ENCODE data around the gene CENPO.

CENPO gene

GRCh38 chr2:24754985-24755705, 38.1 kb upstream of the CENPO start:
- in situ Hi-C loops (cut with HindIII; ENCODE audit: low sequenced_read_pairs), result no loop called here
- DNase-seq (ENCODE audit: low read depth, low spot score), result no peak
- H3K4me3 ChIP-seq (ENCODE audit: low read depth, low read length), result no peak overlapping the region
- TF ChIP-seq, protein P1, sequence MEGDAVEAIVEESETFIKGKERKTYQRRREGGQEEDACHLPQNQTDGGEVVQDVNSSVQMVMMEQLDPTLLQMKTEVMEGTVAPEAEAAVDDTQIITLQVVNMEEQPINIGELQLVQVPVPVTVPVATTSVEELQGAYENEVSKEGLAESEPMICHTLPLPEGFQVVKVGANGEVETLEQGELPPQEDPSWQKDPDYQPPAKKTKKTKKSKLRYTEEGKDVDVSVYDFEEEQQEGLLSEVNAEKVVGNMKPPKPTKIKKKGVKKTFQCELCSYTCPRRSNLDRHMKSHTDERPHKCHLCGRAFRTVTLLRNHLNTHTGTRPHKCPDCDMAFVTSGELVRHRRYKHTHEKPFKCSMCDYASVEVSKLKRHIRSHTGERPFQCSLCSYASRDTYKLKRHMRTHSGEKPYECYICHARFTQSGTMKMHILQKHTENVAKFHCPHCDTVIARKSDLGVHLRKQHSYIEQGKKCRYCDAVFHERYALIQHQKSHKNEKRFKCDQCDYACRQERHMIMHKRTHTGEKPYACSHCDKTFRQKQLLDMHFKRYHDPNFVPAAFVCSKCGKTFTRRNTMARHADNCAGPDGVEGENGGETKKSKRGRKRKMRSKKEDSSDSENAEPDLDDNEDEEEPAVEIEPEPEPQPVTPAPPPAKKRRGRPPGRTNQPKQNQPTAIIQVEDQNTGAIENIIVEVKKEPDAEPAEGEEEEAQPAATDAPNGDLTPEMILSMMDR (IDR thresholded peaks at IDR 0.05; ENCODE audit: low read depth, low read length), result no peak

DNA sequence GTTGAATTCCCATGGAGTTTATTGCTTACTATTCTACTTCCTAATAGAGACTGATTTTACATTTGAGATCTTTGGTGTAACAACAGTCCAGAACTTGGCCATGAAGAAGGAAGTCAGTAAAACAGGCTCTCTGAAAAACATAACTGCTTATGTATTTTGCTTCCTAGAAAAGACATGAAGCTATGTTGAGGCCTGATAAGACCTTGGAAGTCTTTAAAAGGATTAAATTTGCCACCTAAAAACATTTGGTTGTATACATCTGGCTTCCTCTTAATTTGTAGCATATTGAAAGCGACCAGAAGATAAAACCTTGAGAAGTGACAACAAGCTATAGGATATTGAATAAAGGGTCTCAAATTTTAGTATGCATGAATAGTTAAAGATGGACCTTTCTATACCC, 36.4 kb upstream of the CENPO start:
- TF ChIP-seq, protein P1 (IDR thresholded peaks at IDR 0.05; ENCODE audit: low read depth, low read length), result no peak
- in situ Hi-C loops (cut with HindIII; ENCODE audit: low sequenced_read_pairs), result no loop called here

DNA sequence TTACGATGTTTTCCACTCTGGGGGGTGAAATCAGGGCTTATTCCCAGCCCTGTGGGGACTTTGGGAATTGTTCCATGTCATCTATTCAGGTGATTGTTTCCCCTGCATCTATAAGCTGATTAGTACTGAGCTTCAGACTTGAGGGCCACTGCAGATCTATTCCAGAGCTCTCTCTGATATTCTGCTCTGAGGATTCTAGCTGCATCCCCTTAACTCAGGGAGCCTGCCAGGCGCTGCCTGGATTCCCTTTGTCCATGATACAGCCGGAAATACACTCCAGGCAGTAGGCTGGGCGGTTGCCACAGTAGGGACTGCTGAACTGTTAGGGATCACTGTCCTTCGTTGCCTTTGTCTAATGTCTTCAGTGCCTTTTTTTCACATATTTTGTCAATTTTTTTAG, 31.4 kb upstream of the CENPO start:
- in situ Hi-C loops (cut with HindIII; ENCODE audit: low sequenced_read_pairs), result no loop called here
- no peak overlapping the region for H3K4me3 ChIP-seq (ENCODE audit: low read depth, low read length)
- TF ChIP-seq, protein P1 (IDR thresholded peaks at IDR 0.05; ENCODE audit: low read depth, low read length), result no peak
- no peak for DNase-seq (ENCODE audit: low read depth, low spot score)

More for the DNA sequence above, 36.4 kb upstream of the CENPO start:
- no peak overlapping the region for H3K4me3 ChIP-seq (ENCODE audit: low read depth, low read length)
- DNase-seq (ENCODE audit: low read depth, low spot score), result no peak

DNA sequence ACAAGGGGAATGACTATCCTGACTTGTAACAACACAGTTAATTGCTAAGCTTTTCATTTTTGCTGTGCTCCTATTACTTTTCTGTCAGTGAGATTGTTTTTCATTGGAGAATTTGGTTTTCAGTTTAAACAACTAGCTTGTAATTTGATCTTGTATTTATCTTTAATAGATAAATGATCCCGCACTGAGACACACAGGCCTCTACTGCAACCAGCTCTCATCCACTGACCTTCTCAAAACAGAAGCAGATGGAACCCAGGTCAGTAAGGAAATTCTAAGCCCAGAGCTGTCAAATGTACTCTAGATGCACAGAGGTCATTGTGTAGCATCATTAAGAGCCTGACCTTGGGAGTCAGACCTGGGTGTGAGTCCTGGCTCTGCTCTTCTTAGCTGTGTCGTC, 30.7 kb upstream of the CENPO start:
- TF ChIP-seq, protein P1 (IDR thresholded peaks at IDR 0.05; ENCODE audit: low read depth, low read length), result no peak
- peak; percentile 8 for DNase-seq (ENCODE audit: low read depth, low spot score)
- in situ Hi-C loops (cut with HindIII; ENCODE audit: low sequenced_read_pairs), result no loop called here
- no peak overlapping the region for H3K4me3 ChIP-seq (ENCODE audit: low read depth, low read length)

GRCh38 chr2:24763843-24764242, 29.4 kb upstream of the CENPO start:
- in situ Hi-C loops (cut with HindIII; ENCODE audit: low sequenced_read_pairs), result no loop called here
- H3K4me3 ChIP-seq (ENCODE audit: low read depth, low read length), result no peak overlapping the region
- TF ChIP-seq, protein P1 (IDR thresholded peaks at IDR 0.05; ENCODE audit: low read depth, low read length), result no peak
- DNase-seq (ENCODE audit: low read depth, low spot score), result no peak

DNA sequence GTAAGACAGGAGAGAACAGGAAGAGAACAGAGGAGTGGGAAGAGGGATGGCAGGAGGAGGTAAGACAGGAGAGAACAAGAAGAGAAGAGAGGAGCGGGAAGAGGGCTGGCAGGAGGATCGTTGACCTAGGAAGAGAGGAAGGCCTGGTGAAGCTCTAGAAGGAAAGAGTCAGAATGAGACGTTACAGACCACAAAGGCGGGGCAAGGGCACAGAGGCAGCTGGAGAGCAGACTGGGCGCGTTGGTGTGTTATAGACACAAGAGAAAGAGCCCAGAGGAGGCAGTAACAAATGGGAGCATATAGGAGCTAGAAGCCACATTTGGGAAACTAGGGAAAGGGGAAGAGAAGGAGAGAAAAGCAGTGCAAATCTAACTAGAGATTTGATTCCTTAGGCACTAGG, 26.6 kb upstream of the CENPO start:
- no peak overlapping the region for H3K4me3 ChIP-seq (ENCODE audit: low read depth, low read length)
- DNase-seq (ENCODE audit: low read depth, low spot score), result no peak
- TF ChIP-seq, protein P1 (IDR thresholded peaks at IDR 0.05; ENCODE audit: low read depth, low read length), result no peak
- in situ Hi-C loops (cut with HindIII; ENCODE audit: low sequenced_read_pairs), result no loop called here

All from astrocyte of the spinal cord (primary cell).